H9 (cell line): Measurements from ENCODE around the gene SLC9A7. TPM values are rescaled to one million over a fixed set of nuclear protein-coding genes. Genes with fewer than 3 reads are reported as not detected.

Source experiments
- DNase-seq: peaks from one replicate; pipeline ENCODE4 v3.0.0-alpha.2; 2017
- H2AFZ ChIP-seq: one replicate; pipeline ENCODE4 v1.6.1; 2013; ENCODE audit warnings: mild to moderate bottlenecking, low read length, control low read depth, moderate library complexity
- H2AK5ac ChIP-seq: 2 replicates; pipeline ENCODE4 v1.6.1; 2013; ENCODE audit warnings: low read length, control low read depth, mixed read lengths; ENCODE audit not compliant: insufficient read length
- H2BK120ac ChIP-seq: one replicate; pipeline ENCODE4 v1.6.1; 2013; ENCODE audit warnings: low read depth, mild to moderate bottlenecking, low read length, control low read depth, inconsistent platforms; ENCODE audit not compliant: poor library complexity, severe bottlenecking
- H2BK12ac ChIP-seq: 2 replicates; pipeline ENCODE4 v1.6.1; 2013; ENCODE audit warnings: low read length, control low read depth, mixed read lengths, low read depth; ENCODE audit not compliant: insufficient read length
- H2BK15ac ChIP-seq: 2 replicates; pipeline ENCODE4 v1.6.1; 2013; ENCODE audit warnings: low read depth, low read length, control low read depth
- H2BK20ac ChIP-seq: one replicate; pipeline ENCODE4 v1.6.1; 2013; ENCODE audit warnings: low read depth, mild to moderate bottlenecking, low read length, control low read depth, inconsistent platforms; ENCODE audit not compliant: poor library complexity, severe bottlenecking
- H2BK5ac ChIP-seq: 2 replicates; pipeline ENCODE4 v1.6.1; 2013; ENCODE audit warnings: low read length, control low read depth, mixed read lengths; ENCODE audit not compliant: insufficient read length
- H3K14ac ChIP-seq: 2 replicates; pipeline ENCODE4 v1.6.1; 2013; ENCODE audit warnings: low read length, control low read depth; ENCODE audit not compliant: insufficient read depth
- H3K18ac ChIP-seq: 2 replicates; pipeline ENCODE4 v1.6.1; 2013; ENCODE audit warnings: low read depth, mild to moderate bottlenecking, mixed read lengths, low read length, control low read depth; ENCODE audit not compliant: insufficient read length
- H3K23ac ChIP-seq: 2 replicates; pipeline ENCODE4 v1.6.1; 2013; ENCODE audit warnings: low read length, control low read depth, mixed read lengths, low read depth; ENCODE audit not compliant: insufficient read length
- H3K23me2 ChIP-seq: 2 replicates; pipeline ENCODE4 v1.6.1; 2013; ENCODE audit warnings: low read depth, mild to moderate bottlenecking, mixed read lengths, low read length, control low read depth; ENCODE audit not compliant: insufficient read length, poor library complexity, severe bottlenecking
- H3K27ac ChIP-seq: 2 replicates; pipeline ENCODE4 v1.5.1; 2013; ENCODE audit warnings: low read length, control low read depth, mixed read lengths, low read depth; ENCODE audit not compliant: insufficient read length
- H3K27me3 ChIP-seq: 2 replicates; pipeline ENCODE4 v1.6.1; 2013; ENCODE audit warnings: low read length, control low read depth, inconsistent platforms; ENCODE audit not compliant: insufficient read depth
- H3K4ac ChIP-seq: 2 replicates; pipeline ENCODE4 v1.6.1; 2013; ENCODE audit warnings: low read depth, mild to moderate bottlenecking, control low read depth, inconsistent platforms, low read length, moderate library complexity
- H3K4me1 ChIP-seq: 2 replicates; pipeline ENCODE4 v1.6.1; 2013; ENCODE audit warnings: low read length, control low read depth, inconsistent platforms; ENCODE audit not compliant: insufficient read depth
- H3K4me2 ChIP-seq: 2 replicates; pipeline ENCODE4 v1.6.1; 2013; ENCODE audit warnings: low read length, control low read depth, mixed read lengths; ENCODE audit not compliant: insufficient read length, insufficient read depth
- H3K56ac ChIP-seq: 2 replicates; pipeline ENCODE4 v1.6.1; 2013; ENCODE audit warnings: low read depth, mild to moderate bottlenecking, mixed read lengths, low read length, control low read depth; ENCODE audit not compliant: insufficient read length
- H3K79me1 ChIP-seq: 2 replicates; pipeline ENCODE4 v1.6.1; 2013; ENCODE audit warnings: low read depth, mild to moderate bottlenecking, moderate library complexity, low read length, control low read depth, inconsistent platforms; ENCODE audit not compliant: insufficient read depth, poor library complexity, severe bottlenecking
- H3K79me2 ChIP-seq: 2 replicates; pipeline ENCODE4 v1.6.1; 2013; ENCODE audit warnings: low read length, control low read depth, inconsistent platforms; ENCODE audit not compliant: insufficient read depth
- H3K9ac ChIP-seq: 2 replicates; pipeline ENCODE4 v1.6.1; 2013; ENCODE audit warnings: low read length, control low read depth, mixed read lengths; ENCODE audit not compliant: insufficient read length; ENCODE audit errors: extremely low read depth
- H3K9me3 ChIP-seq: one replicate; pipeline ENCODE4 v1.6.1; 2013; ENCODE audit warnings: low read depth, low read length, inconsistent platforms; ENCODE audit not compliant: control insufficient read depth
- H3T11ph ChIP-seq: one replicate; pipeline ENCODE4 v1.6.1; 2013; ENCODE audit warnings: mild to moderate bottlenecking, low read length, control low read depth, inconsistent platforms
- H4K20me1 ChIP-seq: one replicate; pipeline ENCODE4 v1.6.1; 2013; ENCODE audit not compliant: control insufficient read depth, insufficient read length, insufficient read depth
- H4K5ac ChIP-seq: 2 replicates; pipeline ENCODE4 v1.6.1; 2013; ENCODE audit warnings: low read depth, mild to moderate bottlenecking, mixed read lengths, low read length, control low read depth; ENCODE audit not compliant: insufficient read length
- H4K8ac ChIP-seq: replicated peaks from 2 replicates; pipeline ENCODE4 v1.6.1; 2013; ENCODE audit warnings: low read length, control low read depth, mixed read lengths, low read depth; ENCODE audit not compliant: insufficient read length
- H4K91ac ChIP-seq: 2 replicates; pipeline ENCODE4 v1.6.1; 2013; ENCODE audit warnings: low read depth, mild to moderate bottlenecking, moderate library complexity, mixed read lengths, low read length, control low read depth; ENCODE audit not compliant: insufficient read length
- H3K27ac Mint-ChIP-seq, 3 experiments: 2 replicates in 2 of 3; 3 replicates in 1 of 3; pipeline ENCODE4 v1.8.0; 2020 to 2021; ENCODE audit warnings: mixed read lengths in 3 of 3, mild to moderate bottlenecking in 1 of 3, moderate library complexity in 1 of 3
- H3K27me3 Mint-ChIP-seq: 2 replicates; pipeline ENCODE4 v1.8.0; 2021; ENCODE audit warnings: low read depth, mild to moderate bottlenecking, moderate library complexity, mixed read lengths
- H3K36me3 Mint-ChIP-seq, 3 experiments: 2 replicates in 2 of 3; 3 replicates in 1 of 3; pipeline ENCODE4 v1.8.0; 2020 to 2021; ENCODE audit warnings: low read depth in 3 of 3, mixed read lengths in 3 of 3; ENCODE audit not compliant: insufficient read depth in 1 of 3
- H3K4me1 Mint-ChIP-seq, 2 experiments: 2 replicates each; pipeline ENCODE4 v1.8.0; 2020; ENCODE audit warnings: mixed read lengths in 2 of 2
- H3K4me3 Mint-ChIP-seq, 2 experiments: 2 replicates in 1 of 2; 3 replicates in 1 of 2; pipeline ENCODE4 v1.8.0; 2020 to 2021; ENCODE audit warnings: mild to moderate bottlenecking in 2 of 2, mixed read lengths in 2 of 2, moderate library complexity in 1 of 2
- H3K9me3 Mint-ChIP-seq, 2 experiments: 2 replicates in 1 of 2; 3 replicates in 1 of 2; pipeline ENCODE4 v1.8.0; 2020; ENCODE audit warnings: mild to moderate bottlenecking in 2 of 2, mixed read lengths in 2 of 2, moderate library complexity in 1 of 2
- CTCF ChIP-seq: fragments of 200-600 bp; sonication (generic); conservative IDR thresholded peaks from 3 replicates; pipeline ENCODE4 v1.8.0; 2021; ENCODE audit warnings: antibody characterized with exemption, mild to moderate bottlenecking
- WGBS: extraction: QIAGEN DNeasy Blood & Tissue Kit; methylation state at CpG from one replicate; pipeline ENCODE4 v1.1.7; 2013; ENCODE audit warnings: missing lambda C conversion rate, low lambda C conversion rate, mixed read lengths; ENCODE audit not compliant: insufficient read length; ENCODE audit errors: extremely low coverage; 5-methylcytosine and 5-hydroxymethylcytosine counted together
- total RNA-seq: library from RNA; stranded (reverse); gene quantifications from 2 replicates; pipeline ENCODE4 v1.2.1, GENCODE V29; 2021

Gene SLC9A7
- total RNA-seq, 1 experiment from 2014 or later, result 5.9 TPM

GRCh38 chrX:46735622-46736021, 23.3 kb downstream of the SLC9A7 start:
- Histone ChIP-seq H3K79me1 (no peaks in the 10 kb centered on the region), H4K8ac (no peak overlapping the region), H3K23me2 (no peaks in the 10 kb centered on the region), H2BK12ac (no peak overlapping the region), H3K9ac (no peak overlapping the region), H3K14ac (no peak overlapping the region), H2BK20ac (no peak overlapping the region), H3K18ac (no peak overlapping the region), H4K20me1 (no peaks in the 10 kb centered on the region), H3K4ac (no peak overlapping the region), H3K23ac (no peak overlapping the region), H3K27me3 (no peaks in the 10 kb centered on the region), H3K79me2 (no peaks in the 10 kb centered on the region), H2BK15ac (no peak overlapping the region), H2BK5ac (no peak overlapping the region), H3K56ac (no peak overlapping the region), H3T11ph (no peak overlapping the region), H2AK5ac (no peak overlapping the region), H4K91ac (no peak overlapping the region), H3K9me3 (peaks cover 23% of the 10 kb centered on the region), H3K4me1 (no peaks in the 10 kb centered on the region), H2BK120ac (no peak overlapping the region), H3K4me2 (no peak overlapping the region), H2AFZ (no peak overlapping the region), H4K5ac (no peak overlapping the region), H3K27ac (no peak overlapping the region)
- no peak for DNase-seq
- H3K4me1 Mint-ChIP-seq, result no peaks in the 10 kb centered on the region
- H3K27me3 Mint-ChIP-seq, result no peaks in the 10 kb centered on the region; the same call in 1 of the 2 replicates
- WGBS, result no CpG with 5 or more reads among the region's 2 CpGs
- peaks cover 81 to 82% of the 10 kb centered on the region in 2 experiments for H3K9me3 Mint-ChIP-seq
- TF ChIP-seq CTCF, result no peak
- peaks cover 22 to 32% (median 27%) of the 10 kb centered on the region in 3 experiments for H3K36me3 Mint-ChIP-seq
- no peak overlapping the region for H3K27ac Mint-ChIP-seq
- no peak overlapping the region for H3K4me3 Mint-ChIP-seq
